ENCODE data around the gene CLSTN2. TPM values are rescaled to one million over a fixed set of nuclear protein-coding genes. Genes with fewer than 3 reads are reported as not detected.

CLSTN2 gene
- total and polyA plus RNA-seq, 2 of the 4 experiments (the other 2 are of a cell fraction), result under 0.01 to 0.07 TPM

DNA sequence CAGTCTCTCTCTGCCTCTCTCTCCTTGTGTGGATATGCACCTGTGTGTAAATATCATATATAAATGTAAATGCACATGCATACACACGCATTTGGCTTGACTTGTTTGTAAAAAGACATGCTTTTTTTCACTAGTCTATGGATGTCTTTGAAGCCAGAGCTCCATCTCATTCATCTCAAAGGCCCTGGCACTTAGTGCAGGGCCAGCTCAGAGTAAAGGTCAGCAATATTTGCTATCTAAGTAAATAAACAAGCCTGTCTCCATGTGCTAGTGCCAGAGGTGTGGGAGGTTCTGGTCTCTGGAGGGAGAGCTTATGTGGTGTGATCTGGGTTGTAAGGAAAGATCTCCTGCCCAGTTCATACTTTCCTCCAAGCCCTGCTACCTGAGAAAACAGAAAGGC is 5.6 kb downstream of the CLSTN2 start:
- Histone ChIP-seq H2AK9ac (replicated peaks; ENCODE audit: low read depth, low read length, poor library complexity) (no peak overlapping the region), H4K91ac (ENCODE audit: insufficient read depth, low read depth, low read length) (no peak overlapping the region), H4K5ac (ENCODE audit: low read depth, low read length) (no peak overlapping the region), H2BK120ac (ENCODE audit: low read depth, low read length) (no peak overlapping the region), H4K20me1 (ENCODE audit: insufficient read depth, low read length) (no peaks in the 10 kb centered on the region), H2BK15ac (ENCODE audit: low read depth, low read length) (no peak overlapping the region), H3K14ac (replicated peaks; ENCODE audit: low read depth, low read length) (no peak overlapping the region), H3K4ac (ENCODE audit: low read depth, low read length) (no peak overlapping the region), H3K36me3 (ENCODE audit: control insufficient read depth, insufficient read depth, low read length) (no peaks in the 10 kb centered on the region), H2BK5ac (ENCODE audit: low read depth, low read length, poor library complexity, severe bottlenecking) (no peak overlapping the region), H3K27ac (ENCODE audit: insufficient read depth, low read length) (no peak overlapping the region), H2AK5ac (ENCODE audit: low read depth, low read length) (no peak overlapping the region), H4K8ac (ENCODE audit: low read depth in 2 of 2, low read length in 2 of 2) (no peak overlapping the region), H3K79me1 (ENCODE audit: low read depth in 1 of 2, low read length in 2 of 2) (no peaks in the 10 kb centered on the region), H3K9ac (ENCODE audit: low read depth, low read length) (no peak overlapping the region), H2AFZ (replicated peaks; ENCODE audit: low read length, poor library complexity) (no peak overlapping the region), H3K4me1 (ENCODE audit: control insufficient read depth, insufficient read depth, low read length) (no peaks in the 10 kb centered on the region), H3K9me1 (ENCODE audit: insufficient read depth, low read length) (no peaks in the 10 kb centered on the region), H3K27me3 (ENCODE audit: control insufficient read depth, insufficient read depth, low read length) (peaks cover 8% of the 10 kb centered on the region), H3K23ac (ENCODE audit: low read depth, low read length) (no peak overlapping the region), H3K4me3 (ENCODE audit: insufficient read depth, low read depth, low read length) (no peak overlapping the region), H2BK20ac (ENCODE audit: low read depth, low read length) (no peak overlapping the region), H3K56ac (ENCODE audit: extremely low read depth, insufficient read depth, low read length) (no peak overlapping the region), H3K18ac (ENCODE audit: low read depth, low read length) (no peak overlapping the region), H3K9me3 (ENCODE audit: control insufficient read depth, insufficient read depth, low read length) (no peaks in the 10 kb centered on the region), H3K4me2 (ENCODE audit: low read depth, low read length) (no peak overlapping the region)
- no TSS peak for BruUV-seq (replicated peaks)
- intact Hi-C loops (cut with micrococcal nuclease), result no loop called here
- ATAC-seq (ENCODE audit: low read depth) (no peak), DNase-seq (no peak)
- no peak for TF ChIP-seq MAFK (IDR thresholded peaks at IDR 0.05; ENCODE audit: low read depth, low read length)
- POLR2A ChIA-PET (ENCODE audit: unreplicated experiment), result no interaction called here
- no CpG with 5 or more reads among the region's 1 CpG for WGBS, 2 experiments (ENCODE audit: extremely low coverage in 2 of 2, insufficient read length in 1 of 2)
- dilution Hi-C loops (cut with HindIII; ENCODE audit: low sequenced_read_pairs, unreplicated experiment), result no loop called here
- CTCF ChIA-PET, result no interaction called here
- in situ Hi-C loops (cut with MboI; ENCODE audit: low sequenced_read_pairs), result loop anchor here (25.0 kb wide), 1 partner anchor 922 kb away; no protein-coding TSS in a partner anchor

Data from IMR-90 (cell line).